Activated CD4-positive, alpha-beta T cell treated with anti-CD3 and anti-CD28 coated beads for 1 hour (primary cell): ENCODE measurements around the gene PRKN.

Source experiments
- DNase-seq: peaks from one replicate; pipeline ENCODE4 v3.0.0-alpha.2; 2020

Gene PRKN

DNA sequence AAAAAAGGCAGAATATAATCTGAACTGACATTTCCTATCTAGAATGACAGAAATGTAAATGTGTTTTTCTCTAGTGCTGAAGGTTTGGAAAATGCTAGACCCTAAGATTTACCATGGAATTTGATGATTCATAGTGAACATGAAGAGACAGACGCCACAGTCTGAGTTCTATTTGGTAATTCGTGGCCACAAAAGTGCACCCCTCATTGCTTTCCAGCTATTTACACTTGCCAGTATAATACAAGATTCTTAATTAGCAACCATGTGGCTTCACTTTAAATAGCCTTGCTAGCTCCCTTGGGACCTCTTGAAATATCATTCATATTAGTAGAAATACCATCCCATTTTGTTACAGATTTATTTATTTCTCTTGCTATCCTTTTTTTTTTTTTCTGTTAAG is 636.8 kb downstream of the PRKN start:
- no peak for DNase-seq

DNA sequence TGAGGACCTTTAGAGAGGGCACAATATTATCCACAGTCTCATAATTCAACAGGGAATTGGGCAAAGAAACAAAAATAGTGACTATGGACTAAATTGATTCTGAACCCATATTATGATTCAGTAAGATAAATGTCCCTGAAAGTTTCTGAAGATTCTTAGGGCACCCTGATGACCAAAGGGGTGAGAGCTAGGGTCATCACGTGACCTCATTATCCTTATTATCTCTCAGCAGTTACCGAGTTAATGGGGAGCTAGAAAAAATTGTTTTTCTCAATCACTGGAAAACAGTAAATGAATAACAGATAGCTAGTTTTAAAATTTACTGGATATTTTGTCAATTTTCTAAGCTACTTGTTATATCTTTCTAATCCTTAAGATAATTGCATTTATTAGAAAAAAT is 639.5 kb downstream of the PRKN start:
- DNase-seq, result no peak

DNA sequence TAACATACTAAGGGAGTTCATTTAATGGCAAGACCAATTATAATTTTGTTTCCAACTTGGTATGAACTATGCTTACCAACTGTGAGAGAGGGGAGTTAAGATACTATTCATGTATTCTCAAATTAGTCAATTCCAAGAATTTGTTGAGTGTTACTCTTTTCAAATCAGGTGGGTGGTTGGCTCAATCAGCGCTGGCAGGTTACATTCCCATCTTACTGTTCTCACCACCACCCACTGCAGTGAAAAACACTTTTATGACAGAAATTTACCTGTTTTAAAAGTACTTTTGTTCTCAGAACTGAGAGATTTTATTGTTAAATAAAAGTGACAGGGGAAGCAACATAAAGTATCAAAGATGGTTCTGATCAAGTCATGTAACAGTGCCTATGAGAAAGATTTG is 642.0 kb downstream of the PRKN start:
- DNase-seq, result no peak

DNA sequence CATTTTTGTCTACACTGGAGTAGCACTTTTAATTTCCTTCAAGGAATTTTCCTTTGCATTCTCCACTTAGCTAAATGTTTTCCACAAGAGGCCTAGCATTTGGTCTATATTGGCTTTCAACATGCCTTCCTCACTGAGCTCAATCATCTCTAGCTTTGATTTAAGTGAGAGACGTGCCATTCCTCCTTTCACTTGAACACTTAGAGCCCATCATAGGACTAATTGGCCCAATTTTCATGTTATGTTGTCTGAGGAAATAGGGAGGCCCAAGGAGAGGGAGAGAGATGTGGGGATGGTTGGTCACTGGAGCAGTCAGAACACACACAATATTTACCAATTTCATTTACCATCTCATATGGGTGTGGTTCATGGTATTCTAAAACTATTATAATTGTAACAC is 645.0 kb downstream of the PRKN start:
- no peak for DNase-seq

DNA sequence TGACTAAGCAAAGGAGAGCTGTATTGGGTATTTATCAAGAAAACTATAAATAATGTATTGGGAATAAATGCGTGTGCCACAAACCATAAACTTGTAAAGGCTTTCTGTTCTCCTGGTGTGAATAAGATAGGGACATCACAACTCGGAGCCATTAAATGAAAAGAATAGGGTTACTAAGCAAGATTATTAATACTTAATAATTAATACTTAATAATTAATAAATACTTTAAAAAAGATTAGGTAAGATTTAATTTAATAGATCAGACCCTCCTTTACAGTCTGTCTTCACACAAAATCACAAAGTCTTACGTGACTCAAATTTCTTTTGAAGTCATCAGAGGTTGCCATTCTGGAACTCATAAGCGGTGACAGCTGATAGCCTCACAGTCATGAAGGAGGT is 648.9 kb downstream of the PRKN start:
- DNase-seq, result no peak

DNA sequence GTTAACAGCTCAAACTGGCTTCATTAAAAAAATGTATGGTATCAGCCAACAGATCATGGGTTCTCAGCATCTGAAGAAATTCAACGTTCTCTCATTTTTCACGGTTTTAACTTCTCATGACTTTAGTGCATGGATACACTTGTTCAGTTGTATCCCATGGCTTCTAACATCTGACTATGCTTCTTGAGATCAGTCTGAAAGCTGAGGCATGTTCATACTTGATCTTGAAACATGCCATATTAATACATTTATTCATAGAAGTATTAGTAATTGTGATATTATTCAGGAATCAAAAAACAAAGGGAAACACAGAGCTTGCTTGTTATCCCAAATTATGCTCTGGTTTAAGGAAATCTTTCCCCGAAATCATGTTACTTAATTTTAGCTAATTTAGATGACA is 649.4 kb downstream of the PRKN start:
- DNase-seq, result no peak

DNA sequence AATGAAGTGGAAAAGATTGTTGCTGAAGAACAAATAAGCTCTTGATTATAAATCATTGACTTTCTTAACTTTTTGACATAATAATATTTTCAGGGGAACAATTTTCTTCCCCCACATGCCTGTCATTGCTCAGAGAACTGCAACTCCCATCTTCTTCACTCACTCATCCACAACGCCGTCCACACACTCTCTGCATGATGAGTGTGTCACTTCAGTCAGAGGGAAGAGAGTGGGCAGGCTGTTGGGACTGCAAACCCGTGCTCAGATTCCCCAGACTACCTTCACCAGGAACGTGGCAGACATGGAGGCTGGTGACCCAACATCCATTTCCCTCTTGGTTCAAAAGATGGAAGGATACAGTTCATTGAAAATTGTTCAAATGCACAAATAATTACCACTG is 650.8 kb downstream of the PRKN start:
- DNase-seq, result no peak

DNA sequence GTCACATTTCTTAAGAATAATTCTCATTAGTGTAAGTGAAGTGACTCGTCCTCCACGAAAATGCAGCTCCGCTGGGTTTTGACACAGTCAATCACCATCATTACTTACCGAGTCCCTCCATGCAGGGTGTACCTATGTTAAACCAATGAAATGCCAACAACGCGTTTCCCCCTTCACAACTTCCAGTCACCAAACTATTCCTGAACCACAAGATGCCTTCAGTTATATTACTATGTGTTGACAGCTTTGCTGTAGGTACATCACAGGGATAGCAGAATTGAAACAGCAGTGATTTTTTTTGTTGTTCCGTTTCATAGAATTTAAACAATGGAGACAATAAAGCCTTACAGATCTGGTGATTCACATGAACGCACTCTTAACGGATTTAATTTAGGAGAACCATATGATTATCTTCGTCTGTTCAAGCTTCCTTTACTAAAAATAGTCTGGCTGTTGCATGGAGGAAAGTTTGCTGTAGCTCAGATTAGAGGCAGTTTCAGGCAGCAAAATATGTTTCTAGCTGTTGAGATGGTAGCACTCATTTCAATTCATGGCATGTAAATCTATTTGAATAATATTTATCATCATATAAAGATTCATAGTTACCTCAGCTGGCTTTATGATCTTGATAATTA is 652.8 kb downstream of the PRKN start:
- no peak for DNase-seq

DNA sequence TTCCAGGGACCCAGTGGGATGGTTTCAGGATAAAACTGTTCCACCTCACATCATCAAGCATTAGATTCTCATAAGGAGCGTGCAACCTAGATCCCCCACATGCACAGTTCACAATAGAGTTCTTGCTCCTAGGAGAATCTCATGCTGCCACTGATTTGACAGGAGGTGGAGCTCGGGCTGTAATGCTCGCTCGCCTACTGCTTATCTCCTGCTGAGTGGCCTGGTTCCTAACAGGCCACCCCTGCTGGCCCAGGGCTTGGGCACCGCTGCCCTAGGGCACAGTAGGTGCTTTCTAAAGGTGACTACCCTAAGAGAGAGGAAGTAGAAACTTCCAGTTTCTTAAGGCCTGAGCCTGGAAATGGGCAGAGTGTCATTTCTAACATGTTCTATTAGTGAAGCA is 656.9 kb downstream of the PRKN start:
- DNase-seq, result no peak

DNA sequence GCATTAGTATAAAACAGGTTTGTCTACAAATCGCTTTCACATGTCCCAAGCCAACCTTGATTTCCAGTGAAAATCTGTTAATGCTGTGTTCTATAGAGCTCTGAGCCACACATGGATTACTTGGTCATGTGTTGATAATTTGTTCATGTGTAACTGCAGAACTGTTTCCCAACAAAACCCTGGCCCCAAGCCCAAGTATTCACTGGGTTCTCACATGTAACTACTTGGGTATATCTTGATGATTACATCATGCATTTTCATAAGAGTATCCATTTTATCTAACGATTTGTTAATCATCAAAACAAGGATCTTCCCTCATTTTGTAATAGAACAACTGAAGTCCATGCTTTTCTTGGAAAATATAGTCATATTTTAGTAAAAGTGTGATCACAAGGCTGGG is 657.6 kb downstream of the PRKN start:
- DNase-seq, result no peak

DNA sequence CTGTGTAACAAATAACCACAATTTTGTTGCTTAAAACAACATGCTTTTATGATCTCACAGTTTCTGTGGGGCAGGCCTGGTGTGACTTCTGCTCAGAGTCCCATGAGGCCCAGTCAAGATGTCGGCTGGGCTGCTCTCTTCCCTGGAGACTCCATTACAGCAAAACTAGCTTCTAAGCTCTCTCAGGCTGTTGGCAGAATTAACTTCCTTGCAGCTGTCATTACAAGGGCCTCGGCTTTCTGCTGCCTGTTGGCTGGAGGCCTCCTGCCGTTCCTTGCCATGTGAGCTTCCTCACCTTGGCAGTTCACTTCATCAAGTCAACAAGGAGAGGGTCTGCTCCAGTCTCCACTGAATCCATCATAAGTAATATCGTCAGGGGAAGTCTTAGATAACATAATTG is 659.2 kb downstream of the PRKN start:
- no peak for DNase-seq

DNA sequence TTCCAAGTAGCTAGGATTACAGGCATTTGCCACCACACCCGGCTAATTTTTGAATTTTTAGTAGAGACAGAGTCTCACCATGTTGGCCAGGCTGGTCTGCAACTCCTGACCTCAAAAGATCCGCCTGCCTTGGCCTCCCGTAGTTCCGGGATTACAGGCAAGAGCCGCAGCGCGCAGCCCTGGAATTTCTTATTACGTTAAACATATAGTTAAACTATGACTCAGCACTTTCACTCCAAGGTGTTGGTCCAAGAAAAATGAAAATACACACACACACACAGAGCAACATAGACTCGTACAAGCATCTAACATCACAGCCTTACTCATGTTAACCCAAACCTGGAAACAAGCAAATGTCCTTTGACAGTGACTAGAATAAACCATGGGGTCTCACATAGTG is 663.9 kb downstream of the PRKN start:
- no peak for DNase-seq

DNA sequence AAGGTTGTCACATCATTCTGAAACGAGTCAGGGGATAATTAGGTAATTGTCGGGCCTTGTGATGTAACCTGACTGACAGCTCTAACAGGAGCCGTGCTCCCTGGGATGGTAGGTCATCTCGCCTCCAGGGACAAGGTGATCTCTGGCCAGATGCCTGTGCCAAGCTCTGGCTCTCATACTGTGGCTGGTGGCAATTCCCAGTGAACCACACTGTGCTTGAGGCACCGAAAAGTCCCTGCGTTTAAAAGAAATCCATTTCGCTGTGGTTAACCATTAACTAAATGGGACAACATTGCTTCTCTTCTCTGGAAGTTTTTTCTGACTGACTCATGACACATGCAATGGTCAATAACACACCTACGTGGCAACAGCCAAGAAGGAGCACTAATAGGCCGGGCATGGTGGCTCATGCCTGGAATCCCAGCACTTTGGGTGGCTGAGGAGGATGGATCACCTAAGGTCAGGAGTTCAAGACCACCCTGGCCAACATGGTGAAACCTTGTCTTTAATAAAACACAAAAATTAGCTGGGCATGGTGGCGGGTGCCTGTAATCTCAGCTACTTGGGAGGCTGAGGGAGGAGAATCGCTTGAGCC is 669.2 kb downstream of the PRKN start:
- no peak for DNase-seq

DNA sequence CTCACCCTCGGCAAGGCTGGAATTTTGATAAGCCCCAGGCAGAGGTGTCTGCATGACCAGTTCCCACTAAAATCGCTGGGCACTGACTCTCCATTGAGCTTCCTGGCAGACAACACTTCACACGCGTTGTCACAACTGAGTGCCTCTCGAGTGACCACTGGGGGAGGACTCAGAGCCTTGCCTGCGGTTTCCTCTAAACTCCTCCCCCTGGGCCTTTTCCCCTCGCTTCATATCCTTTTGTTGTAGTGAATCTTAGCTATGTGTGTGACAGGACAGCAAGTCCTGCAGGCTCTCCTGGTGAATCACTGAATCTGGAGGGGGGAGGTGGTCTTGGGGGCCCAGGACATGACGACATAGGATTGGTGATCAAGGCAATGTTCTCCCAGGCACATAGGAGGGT is 670.8 kb downstream of the PRKN start:
- DNase-seq, result no peak

DNA sequence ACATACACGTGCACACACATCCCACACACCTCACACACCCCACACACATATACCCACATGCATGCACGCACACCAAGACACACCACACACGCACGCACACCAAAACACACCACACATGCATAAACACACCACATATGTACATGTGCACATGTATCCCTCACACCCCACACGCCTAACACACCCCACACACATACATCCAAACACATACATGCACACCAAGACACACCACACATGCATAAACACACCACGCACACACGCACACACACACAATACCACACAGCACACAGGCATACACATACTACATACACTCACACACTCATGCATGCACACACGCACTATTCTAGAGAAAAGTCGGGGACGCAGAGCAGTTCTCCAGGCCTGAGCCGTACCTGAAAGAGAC is 671.5 kb downstream of the PRKN start:
- no peak for DNase-seq

DNA sequence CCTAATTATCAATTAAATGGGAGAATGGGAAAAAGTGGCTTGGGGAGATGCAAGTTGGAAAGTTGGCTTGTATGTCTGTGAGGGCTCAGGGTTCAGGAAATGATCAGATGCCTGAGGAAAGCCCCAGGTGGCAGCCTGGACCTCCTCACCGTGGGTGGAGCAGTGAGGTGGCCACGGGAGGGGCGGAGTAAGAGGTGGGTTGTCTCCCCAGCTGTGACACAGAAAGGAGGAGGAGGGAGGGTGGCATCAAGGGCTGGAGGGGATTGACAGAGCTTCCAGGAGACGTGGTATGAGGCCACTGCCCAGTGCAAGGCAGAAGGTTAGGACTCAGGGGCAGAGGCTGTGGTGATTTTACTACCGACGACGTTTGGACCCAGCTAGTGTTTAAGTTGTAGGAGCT is 672.2 kb downstream of the PRKN start:
- no peak for DNase-seq

DNA sequence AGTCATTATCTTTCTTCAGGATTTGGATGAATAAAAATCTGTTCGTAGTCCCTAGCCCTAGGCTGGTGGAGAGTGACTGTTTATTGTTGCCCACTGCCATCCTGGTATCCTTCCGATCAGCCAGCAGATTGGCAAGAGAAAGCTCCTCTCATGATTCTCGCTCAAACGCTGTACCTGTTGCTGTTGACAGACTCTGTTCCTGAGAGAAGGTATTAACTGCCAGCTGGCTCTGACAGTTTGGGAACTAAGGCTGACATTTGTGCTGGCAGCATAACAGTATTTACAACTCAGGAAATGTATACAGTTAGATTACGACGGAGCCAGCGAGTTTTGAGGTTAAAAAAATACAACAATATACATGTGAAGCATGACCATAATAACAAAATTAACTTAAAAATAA is 674.5 kb downstream of the PRKN start:
- no peak for DNase-seq

DNA sequence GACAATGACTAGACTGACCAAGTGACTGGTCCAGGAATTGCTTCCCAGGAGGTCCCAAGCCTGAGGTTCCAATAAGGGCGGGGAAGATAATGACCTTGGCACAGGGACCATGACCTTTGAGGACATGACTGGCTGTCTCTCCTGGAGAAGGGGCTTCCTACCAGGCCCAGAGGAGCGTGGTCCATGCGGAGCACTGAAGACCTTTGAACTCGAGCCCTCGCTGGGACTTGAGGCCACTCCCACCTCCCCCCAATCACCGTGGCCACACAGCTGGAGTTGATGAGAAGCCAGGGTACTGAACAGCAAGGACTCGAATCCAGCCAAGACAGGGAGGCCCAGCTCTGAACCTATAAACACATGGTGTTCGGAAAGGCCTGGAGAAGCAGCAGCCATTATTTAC is 677.0 kb downstream of the PRKN start:
- DNase-seq, result no peak

DNA sequence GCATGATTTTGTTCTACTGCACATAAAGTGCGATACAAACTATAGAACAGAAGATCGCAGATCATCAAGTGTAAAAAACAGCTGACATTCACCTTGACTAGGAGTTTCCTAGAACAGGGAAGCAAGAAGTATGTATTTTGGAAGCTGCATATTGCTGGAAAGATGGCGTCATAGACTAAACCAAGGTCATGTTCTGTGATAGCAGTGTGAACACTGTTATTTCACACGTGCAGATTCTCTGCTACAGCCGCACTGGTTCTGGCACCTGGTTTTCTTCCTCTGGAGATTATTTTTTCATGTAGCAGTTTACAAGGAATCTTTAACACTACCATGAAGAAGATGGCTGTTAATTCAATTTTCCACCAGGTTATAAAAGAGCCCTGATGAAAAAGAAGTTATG is 681.2 kb downstream of the PRKN start:
- DNase-seq, result no peak

DNA sequence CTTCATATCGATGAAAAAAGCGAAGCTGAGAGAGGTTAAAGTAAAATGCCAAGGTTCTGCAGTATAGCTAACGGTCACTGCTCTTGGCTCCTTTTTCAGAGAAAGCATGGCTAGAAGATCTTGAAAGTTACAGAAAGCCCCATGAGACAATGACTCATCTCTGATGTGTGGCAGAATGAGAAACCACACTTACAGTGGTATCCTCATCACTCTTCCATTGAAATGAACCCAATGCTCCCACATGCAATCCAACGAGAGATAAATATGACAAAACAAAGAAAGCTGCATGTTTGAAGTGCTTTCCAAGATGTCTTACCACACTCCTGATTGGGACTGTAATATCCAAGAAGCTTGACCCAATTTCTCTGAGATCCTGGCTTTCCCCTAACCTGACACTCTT is 694.9 kb downstream of the PRKN start:
- no peak for DNase-seq

DNA sequence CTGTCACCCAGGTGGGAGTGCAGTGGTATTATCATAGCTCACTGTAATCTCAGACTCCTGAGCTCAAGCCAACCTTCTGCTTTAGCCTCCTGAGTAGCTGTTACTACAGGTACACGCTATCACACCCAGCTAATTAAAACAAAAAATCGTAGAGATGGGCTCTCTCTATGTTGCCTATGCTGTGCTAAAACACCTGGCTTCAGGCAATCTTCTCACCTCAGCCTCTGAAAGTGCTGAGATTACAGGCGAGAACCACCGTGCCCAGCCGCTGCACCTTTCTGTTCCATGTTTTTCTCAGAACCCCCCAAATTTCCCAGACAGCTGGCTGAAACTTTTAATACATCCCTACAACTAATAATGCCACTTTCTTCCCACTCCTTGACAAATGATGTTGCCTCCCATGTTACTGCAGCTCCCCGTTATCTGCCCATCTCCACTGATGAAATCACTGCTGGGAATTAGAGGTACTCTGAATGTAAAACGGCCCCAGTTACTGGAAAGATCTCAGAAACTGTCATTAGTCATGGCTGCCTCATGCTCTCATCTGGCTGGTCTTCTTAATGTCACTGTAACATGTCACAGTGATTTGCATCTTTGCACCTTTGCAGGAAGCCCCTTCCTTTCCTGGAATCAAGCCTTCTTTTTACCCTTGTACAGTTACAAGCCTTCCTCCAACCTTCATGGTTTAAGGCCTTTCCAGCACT is 697.5 kb downstream of the PRKN start:
- DNase-seq, result no peak

DNA sequence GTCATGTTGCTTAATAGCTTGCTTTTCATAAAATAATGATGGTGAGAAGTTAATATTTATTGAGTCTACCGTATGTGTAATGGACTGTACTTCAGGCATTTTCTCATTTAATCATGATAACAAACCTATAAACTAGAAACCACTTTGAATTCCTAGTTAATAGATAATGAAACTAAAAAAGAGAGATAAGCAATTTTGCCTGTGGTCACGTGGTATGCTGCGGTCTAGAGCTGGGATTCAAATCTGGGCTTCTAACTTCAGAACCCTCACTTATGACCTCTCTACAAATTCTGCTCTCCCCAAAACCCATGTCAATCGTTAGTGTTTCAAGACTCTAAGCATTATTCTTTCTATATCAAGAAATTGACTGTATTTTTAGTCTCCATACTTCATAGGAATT is 700.7 kb downstream of the PRKN start:
- no peak for DNase-seq

DNA sequence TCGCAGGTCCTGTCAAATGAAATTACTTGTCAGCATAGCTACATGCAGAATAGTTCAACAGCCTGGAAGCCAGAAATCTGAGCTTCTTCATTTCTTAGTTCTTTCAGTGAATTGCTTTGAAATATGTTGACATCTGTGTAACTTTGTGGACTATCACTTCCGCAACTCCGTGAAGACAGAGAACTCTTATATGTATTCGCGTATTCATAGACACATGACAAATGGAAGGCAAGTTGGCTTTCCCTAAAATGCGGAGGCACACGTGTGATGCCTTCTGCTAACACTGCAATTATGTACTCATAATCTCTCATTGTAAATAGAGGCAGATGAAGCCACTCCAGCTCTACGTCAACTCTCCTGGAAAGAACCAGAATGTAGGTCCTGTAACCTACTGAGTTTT is 701.5 kb downstream of the PRKN start:
- DNase-seq, result no peak

DNA sequence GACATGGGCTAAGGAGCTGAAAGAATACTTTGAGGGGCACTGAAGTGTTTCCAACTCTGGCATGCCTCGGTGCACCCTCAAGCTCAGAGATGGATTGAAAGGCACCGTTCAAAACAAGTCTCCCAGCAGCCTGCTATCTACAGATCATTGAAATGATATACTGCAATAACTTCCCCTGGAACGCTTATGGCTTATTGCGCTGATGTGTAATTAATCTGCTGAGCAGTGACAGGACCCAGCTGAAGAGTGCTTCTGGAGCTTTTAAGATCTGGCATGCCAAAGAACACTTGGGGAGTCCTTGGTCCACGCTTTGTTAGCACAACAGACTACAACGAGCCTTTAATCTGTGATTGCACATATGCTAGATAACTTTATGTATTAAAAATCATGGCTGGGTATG is 708.2 kb downstream of the PRKN start:
- DNase-seq, result no peak

DNA sequence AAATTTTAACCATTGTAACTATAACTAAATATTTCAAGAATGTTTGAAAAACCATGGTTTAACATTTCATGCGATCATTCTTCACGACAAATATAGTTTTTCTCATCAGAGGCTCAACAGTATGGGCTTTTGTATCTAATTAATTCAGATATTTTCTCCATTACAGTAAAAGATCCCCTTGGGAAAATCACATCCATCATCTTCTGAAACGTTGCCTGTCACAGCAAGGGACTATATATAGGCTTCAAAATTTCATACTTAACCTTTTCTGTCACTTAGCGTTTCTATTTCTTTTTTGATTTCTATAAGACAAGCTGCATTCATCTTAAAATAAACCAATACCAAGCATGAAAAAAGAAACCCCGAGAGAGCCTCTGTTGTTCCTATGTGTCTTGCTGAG is 710.0 kb downstream of the PRKN start:
- DNase-seq, result no peak
